Cardiac muscle cell (in vitro differentiated cells and primary cell): ENCODE data around the gene ZFAND2B. TPM values are rescaled to one million over a fixed set of nuclear protein-coding genes. Genes with fewer than 3 reads are reported as not detected.

Source experiments
- DNase-seq, 2 donors: peaks; one replicate each; pipeline versions ENCODE4 v3.0.0 to v3.0.0-alpha.2; 2010 to 2017; ENCODE audit warnings: low read depth in 1 of 2, low spot score in 1 of 2
- H3K27ac ChIP-seq: fragments of 200-600 bp; sonication (generic); 2 replicates; pipeline ENCODE4 v1.5.1; 2016
- H3K27me3 ChIP-seq: fragments of 200-600 bp; sonication (generic); 2 replicates; pipeline ENCODE4 v1.6.0; 2016; ENCODE audit warnings: control low read depth
- H3K36me3 ChIP-seq: fragments of 200-600 bp; sonication (generic); 2 replicates; pipeline ENCODE4 v1.5.1; 2016; ENCODE audit warnings: control low read depth
- H3K4me1 ChIP-seq: fragments of 200-600 bp; sonication (generic); 2 replicates; pipeline ENCODE4 v1.8.1; 2017; ENCODE audit warnings: low read depth, mild to moderate bottlenecking, mixed run types
- H3K4me3 ChIP-seq: fragments of 200-600 bp; sonication (generic); 2 replicates; pipeline ENCODE4 v1.5.1; 2016; ENCODE audit warnings: mild to moderate bottlenecking
- H3K9me3 ChIP-seq: fragments of 200-600 bp; sonication (generic); 2 replicates; pipeline ENCODE4 v1.5.1; 2017; ENCODE audit warnings: low read depth, mild to moderate bottlenecking, control low read depth
- polyA plus RNA-seq: library from polyadenylated mRNA; unstranded; fragments of >200 nt; fragmentation: Nextera tagmentation; extraction: Ambion mirVana; gene quantifications from 2 replicates; pipeline ENCODE4 v1.2.1, GENCODE V29; 2016
- total RNA-seq: library from RNA; depleted of rRNA; stranded (reverse); fragments of >200 nt; gene quantifications from 2 replicates; pipeline ENCODE4 v1.2.3, GENCODE V29; 2016
- TF ChIP-seq, protein P1 (sequence below): IDR thresholded peaks from 2 replicates; pipeline ENCODE4 v1.5.1; 2012; ENCODE audit warnings: low read depth, mild to moderate bottlenecking, low read length

ZFAND2B gene
- total and polyA plus RNA-seq, 2 experiments from 2014 or later = 35.4 to 54.8 TPM

DNA sequence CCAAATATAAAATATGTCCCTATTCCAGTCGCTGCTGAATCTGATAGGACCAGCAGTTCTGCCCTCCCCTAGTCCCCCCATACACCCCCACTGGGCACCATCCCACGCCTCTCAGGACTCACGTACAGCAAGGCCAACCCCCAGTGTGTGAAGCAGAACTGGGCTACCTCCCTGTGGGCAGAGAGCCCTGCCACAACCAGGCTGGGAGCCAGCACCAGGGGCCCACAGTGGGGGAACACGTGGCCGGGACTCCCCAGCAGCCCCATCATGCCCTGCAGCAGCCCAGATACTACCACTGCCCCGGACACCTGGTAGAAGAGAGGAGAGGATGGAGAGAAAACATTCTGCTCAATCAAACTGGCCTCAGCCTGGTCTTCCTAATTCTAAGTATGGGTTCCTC is 38.1 kb upstream of the ZFAND2B start:
- Histone ChIP-seq H3K4me1 (no peaks in the 10 kb centered on the region), H3K9me3 (no peaks in the 10 kb centered on the region), H3K27ac (no peak overlapping the region), H3K36me3 (peaks cover 3% of the 10 kb centered on the region), H3K27me3 (peaks cover 5% of the 10 kb centered on the region), H3K4me3 (no peak overlapping the region)
- DNase-seq = no peak
- TF ChIP-seq, protein P1, sequence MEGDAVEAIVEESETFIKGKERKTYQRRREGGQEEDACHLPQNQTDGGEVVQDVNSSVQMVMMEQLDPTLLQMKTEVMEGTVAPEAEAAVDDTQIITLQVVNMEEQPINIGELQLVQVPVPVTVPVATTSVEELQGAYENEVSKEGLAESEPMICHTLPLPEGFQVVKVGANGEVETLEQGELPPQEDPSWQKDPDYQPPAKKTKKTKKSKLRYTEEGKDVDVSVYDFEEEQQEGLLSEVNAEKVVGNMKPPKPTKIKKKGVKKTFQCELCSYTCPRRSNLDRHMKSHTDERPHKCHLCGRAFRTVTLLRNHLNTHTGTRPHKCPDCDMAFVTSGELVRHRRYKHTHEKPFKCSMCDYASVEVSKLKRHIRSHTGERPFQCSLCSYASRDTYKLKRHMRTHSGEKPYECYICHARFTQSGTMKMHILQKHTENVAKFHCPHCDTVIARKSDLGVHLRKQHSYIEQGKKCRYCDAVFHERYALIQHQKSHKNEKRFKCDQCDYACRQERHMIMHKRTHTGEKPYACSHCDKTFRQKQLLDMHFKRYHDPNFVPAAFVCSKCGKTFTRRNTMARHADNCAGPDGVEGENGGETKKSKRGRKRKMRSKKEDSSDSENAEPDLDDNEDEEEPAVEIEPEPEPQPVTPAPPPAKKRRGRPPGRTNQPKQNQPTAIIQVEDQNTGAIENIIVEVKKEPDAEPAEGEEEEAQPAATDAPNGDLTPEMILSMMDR = no peak

- Histone ChIP-seq H3K9me3 (no peaks in the 10 kb centered on the region), H3K36me3 (peaks cover 6% of the 10 kb centered on the region), H3K27ac (no peak overlapping the region), H3K27me3 (peaks cover 3% of the 10 kb centered on the region), H3K4me3 (no peak overlapping the region), H3K4me1 (no peaks in the 10 kb centered on the region)
- no peak for DNase-seq
- TF ChIP-seq, protein P1 = no peak
Measured at GRCh38 chr2:219168932-219169331, 37.6 kb upstream of the ZFAND2B start.

- no peak for DNase-seq
- H3K4me3 ChIP-seq = no peak within 1 kb of the TSS
- peaks cover 9% of the 10 kb centered on the region for H3K36me3 ChIP-seq
- no peaks in the 10 kb centered on the region for H3K4me1 ChIP-seq
- TF ChIP-seq, protein P1 = no peak
- no peak within 1 kb of the TSS for H3K27ac ChIP-seq
- no peaks in the 10 kb centered on the region for H3K27me3 ChIP-seq
- no peaks in the 10 kb centered on the region for H3K9me3 ChIP-seq
Measured at GRCh38 chr2:219169930-219170654, 36.5 kb upstream of the ZFAND2B start, which contains the start of gene SLC23A3. Gene SLC23A3 (minus strand): TSS chr2:219170029. CDS start chr2:219169984, 45 bp downstream.

DNA sequence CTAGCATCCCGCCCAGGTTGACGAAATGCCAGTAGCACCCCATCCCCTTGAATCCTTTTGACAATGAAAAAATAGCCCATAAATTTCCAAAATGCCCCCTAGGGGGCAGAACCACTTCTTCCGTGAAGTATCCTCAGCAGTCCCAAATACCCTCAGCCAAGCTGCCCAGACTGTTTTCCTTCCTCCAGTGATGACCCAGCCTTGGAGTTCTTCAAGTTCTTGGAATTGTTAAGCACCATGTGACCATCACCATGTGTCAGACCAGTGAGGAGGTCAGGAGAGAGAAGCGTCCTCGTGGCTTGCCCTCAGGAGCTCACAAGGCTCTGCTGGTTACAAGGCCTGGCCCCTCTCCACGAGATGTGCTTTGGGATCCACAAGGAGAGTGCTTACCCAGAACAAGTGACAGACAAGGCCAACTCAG is 35.3 kb upstream of the ZFAND2B start:
- peak; percentile 55 to 90 for DNase-seq
- Histone ChIP-seq H3K27ac (peak overlapping the region; percentile 27), H3K36me3 (peaks cover 9% of the 10 kb centered on the region), H3K9me3 (no peaks in the 10 kb centered on the region), H3K27me3 (no peaks in the 10 kb centered on the region), H3K4me1 (no peaks in the 10 kb centered on the region), H3K4me3 (no peak overlapping the region)
- TF ChIP-seq, protein P1 = peak; percentile 83

- Histone ChIP-seq H3K4me3 (no peak overlapping the region), H3K36me3 (peaks cover 9% of the 10 kb centered on the region), H3K4me1 (no peaks in the 10 kb centered on the region), H3K27ac (no peak overlapping the region), H3K9me3 (no peaks in the 10 kb centered on the region), H3K27me3 (no peaks in the 10 kb centered on the region)
- DNase-seq = no peak
- TF ChIP-seq, protein P1 = no peak
Measured at GRCh38 chr2:219172231-219173154, 34.1 kb upstream of the ZFAND2B start.
